Measurements from ENCODE around the gene TM9SF1. TPM values are rescaled to one million over a fixed set of nuclear protein-coding genes. Genes with fewer than 3 reads are reported as not detected.

TM9SF1 gene
- total and polyA plus RNA-seq, 9 of the 15 experiments (the other 6 are each of a cell fraction or from before 2014, with no cell fraction given) = 5.3 to 20.3 (median 11.8) TPM

DNA sequence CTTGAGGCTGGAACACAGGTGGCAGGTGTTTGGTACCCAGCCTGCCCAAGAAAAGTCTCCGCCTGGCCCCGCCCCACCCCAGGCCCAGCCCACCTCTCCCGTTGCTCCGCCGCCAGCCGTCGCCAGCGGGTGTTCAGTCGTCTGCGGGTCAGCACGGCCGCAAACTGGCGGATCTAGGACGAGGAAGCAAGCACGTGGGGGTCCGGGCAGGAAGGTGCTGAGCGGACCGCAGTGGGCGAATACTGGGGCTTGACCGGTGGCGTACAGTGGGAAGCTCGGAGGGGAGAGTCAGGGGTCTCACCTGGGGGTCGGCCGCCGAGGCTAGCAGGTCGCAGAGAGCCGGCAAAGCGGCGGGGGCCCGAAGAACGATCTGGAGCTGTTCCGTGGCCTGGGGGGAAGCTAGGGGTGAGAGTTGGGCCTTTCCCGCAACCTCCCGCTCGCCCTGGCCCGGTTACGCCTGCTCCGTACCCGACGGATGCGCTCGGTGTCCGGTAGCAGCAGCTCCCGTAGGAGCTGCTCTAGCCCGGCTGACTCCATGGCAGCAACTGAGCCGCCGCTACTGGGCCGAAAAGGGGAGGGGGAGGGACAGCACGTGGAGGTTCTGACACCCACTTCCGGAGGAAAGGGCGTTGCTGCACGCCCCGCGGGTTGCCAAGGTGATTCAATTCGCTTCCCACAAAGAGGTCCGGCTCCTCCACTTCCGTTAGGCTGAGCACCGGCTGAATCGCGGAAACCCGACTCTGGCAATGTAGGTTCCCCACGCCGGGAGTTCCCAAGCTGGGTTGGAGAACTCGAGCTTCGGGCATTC lies 6.8 kb downstream of the TM9SF1 start, which contains the start of gene IPO4 (continued):
- no peak for TF ChIP-seq IRF1 (CRISPR knock-in tag; IDR thresholded peaks at IDR 0.05; ENCODE audit: borderline replicate concordance)
- TF ChIP-seq CTCFL (IDR thresholded peaks at IDR 0.05; ENCODE audit: borderline replicate concordance, insufficient read depth, low read depth, low read length, poor library complexity, severe bottlenecking) = no peak
- TF ChIP-seq ZNF551 (CRISPR knock-in tag; IDR thresholded peaks at IDR 0.05) = no peak
- no peak for TF ChIP-seq SMARCA5 (IDR thresholded peaks at IDR 0.05)
- 0 out of 2 replicates have a peak, but pooled peaks have one; percentile 19 for TF ChIP-seq CTBP1 (IDR thresholded peaks at IDR 0.05; ENCODE audit: borderline replicate concordance)
- peak; percentile 99 to 100 for TF ChIP-seq SIN3A (IDR thresholded peaks at IDR 0.05; ENCODE audit: borderline replicate concordance in 2 of 2, control insufficient read depth in 1 of 2, low read depth in 2 of 2, low read length in 2 of 2)
- TF ChIP-seq, protein P1, sequence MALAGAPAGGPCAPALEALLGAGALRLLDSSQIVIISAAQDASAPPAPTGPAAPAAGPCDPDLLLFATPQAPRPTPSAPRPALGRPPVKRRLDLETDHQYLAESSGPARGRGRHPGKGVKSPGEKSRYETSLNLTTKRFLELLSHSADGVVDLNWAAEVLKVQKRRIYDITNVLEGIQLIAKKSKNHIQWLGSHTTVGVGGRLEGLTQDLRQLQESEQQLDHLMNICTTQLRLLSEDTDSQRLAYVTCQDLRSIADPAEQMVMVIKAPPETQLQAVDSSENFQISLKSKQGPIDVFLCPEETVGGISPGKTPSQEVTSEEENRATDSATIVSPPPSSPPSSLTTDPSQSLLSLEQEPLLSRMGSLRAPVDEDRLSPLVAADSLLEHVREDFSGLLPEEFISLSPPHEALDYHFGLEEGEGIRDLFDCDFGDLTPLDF (CRISPR knock-in tag; IDR thresholded peaks at IDR 0.05) = no peak
- TF ChIP-seq, protein P2, sequence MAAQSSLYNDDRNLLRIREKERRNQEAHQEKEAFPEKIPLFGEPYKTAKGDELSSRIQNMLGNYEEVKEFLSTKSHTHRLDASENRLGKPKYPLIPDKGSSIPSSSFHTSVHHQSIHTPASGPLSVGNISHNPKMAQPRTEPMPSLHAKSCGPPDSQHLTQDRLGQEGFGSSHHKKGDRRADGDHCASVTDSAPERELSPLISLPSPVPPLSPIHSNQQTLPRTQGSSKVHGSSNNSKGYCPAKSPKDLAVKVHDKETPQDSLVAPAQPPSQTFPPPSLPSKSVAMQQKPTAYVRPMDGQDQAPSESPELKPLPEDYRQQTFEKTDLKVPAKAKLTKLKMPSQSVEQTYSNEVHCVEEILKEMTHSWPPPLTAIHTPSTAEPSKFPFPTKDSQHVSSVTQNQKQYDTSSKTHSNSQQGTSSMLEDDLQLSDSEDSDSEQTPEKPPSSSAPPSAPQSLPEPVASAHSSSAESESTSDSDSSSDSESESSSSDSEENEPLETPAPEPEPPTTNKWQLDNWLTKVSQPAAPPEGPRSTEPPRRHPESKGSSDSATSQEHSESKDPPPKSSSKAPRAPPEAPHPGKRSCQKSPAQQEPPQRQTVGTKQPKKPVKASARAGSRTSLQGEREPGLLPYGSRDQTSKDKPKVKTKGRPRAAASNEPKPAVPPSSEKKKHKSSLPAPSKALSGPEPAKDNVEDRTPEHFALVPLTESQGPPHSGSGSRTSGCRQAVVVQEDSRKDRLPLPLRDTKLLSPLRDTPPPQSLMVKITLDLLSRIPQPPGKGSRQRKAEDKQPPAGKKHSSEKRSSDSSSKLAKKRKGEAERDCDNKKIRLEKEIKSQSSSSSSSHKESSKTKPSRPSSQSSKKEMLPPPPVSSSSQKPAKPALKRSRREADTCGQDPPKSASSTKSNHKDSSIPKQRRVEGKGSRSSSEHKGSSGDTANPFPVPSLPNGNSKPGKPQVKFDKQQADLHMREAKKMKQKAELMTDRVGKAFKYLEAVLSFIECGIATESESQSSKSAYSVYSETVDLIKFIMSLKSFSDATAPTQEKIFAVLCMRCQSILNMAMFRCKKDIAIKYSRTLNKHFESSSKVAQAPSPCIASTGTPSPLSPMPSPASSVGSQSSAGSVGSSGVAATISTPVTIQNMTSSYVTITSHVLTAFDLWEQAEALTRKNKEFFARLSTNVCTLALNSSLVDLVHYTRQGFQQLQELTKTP (IDR thresholded peaks at IDR 0.05; ENCODE audit: low read depth in 1 of 2, partially characterized antibody in 2 of 2) = peak in 1 of 2 experiments; percentile 67
- peak; percentile 66 for TF ChIP-seq ZNF444 (CRISPR knock-in tag; IDR thresholded peaks at IDR 0.05)
- peak; percentile 65; the same call in 1 of the 2 replicates for TF ChIP-seq CREB3L1 (IDR thresholded peaks at IDR 0.05; ENCODE audit: borderline replicate concordance, low read depth)
- TF ChIP-seq FOXJ3 (CRISPR knock-in tag; IDR thresholded peaks at IDR 0.05) = no peak
- peak; percentile 60; the same call in 1 of the 2 replicates for TF ChIP-seq NR2C2 (CRISPR knock-in tag; IDR thresholded peaks at IDR 0.05)
- peak; percentile 94 for TF ChIP-seq NR2C2 (tag; IDR thresholded peaks at IDR 0.05)
- TF ChIP-seq YY1 (IDR thresholded peaks at IDR 0.05; ENCODE audit: borderline replicate concordance in 1 of 3, control insufficient read depth in 1 of 3, extremely low read depth in 1 of 3, insufficient read depth in 3 of 3, insufficient read length in 1 of 3, insufficient replicate concordance in 2 of 3, low read depth in 1 of 3, low read length in 2 of 3) = peak in 2 of 3 experiments; percentile 63 to 65
